GM10248 (cell line): ENCODE measurements around the gene ST3GAL6.

ENCODE experiments used
- CTCF ChIA-PET: fragments of 300-600 bp; sonication (Branson Sonifier 250); formaldehyde crosslinking; extraction: SDS; loops from one replicate; lab custom pipeline; 2021; ENCODE audit warnings: antibody characterized with exemption; lab: Yijun Ruan, JAX
- POLR2A ChIA-PET: fragments of 350-650 bp; sonication (Branson Sonifier 250); formaldehyde crosslinking; extraction: SDS; loops from one replicate; lab custom pipeline; 2020; ENCODE audit warnings: antibody characterized with exemption; lab: Yijun Ruan, JAX
- DNase-seq: peaks from one replicate; pipeline ENCODE4 v3.0.0; 2012; ENCODE audit errors: extremely low spot score
- CTCF ChIP-seq: IDR thresholded peaks from 2 replicates; pipeline ENCODE4 v1.5.1; 2012; ENCODE audit warnings: mild to moderate bottlenecking, low read depth; ENCODE audit errors: extremely low read depth, missing control alignments, control extremely low read depth

The ST3GAL6 gene

DNA sequence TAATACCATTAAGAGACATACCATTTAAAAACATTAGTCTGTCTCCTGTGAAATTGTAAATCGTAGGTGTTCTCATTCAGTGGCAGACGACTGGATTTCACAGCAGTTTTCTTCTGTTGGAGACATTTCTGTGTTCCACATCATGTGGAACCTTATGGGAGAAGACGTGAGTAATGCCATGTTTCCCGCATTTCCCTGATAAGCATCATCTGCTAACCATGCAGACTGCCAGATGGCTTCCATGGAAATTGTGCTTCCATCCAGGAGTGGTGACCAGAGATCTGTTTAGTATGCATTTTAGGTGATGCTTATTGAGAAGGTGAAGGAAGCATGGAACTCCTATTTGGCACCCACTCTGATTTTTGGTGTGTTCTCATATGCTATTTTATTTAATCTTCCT lies 28.4 kb upstream of the ST3GAL6 start:
- CTCF ChIA-PET = interaction anchor here (1.0 to 4.8 kb wide), 6 partner anchors 8 to 137 kb away, joined by 3 to 25 read pairs (median 5); no protein-coding TSS in a partner anchor
- no peak for DNase-seq
- POLR2A ChIA-PET = no interaction called here
- TF ChIP-seq CTCF = no peak

- no peak for TF ChIP-seq CTCF
- DNase-seq = no peak
- CTCF ChIA-PET = interaction anchor here (0.9 to 4.8 kb wide), 9 partner anchors 8 to 401 kb away, joined by 3 to 25 read pairs (median 4); no protein-coding TSS in a partner anchor
- POLR2A ChIA-PET = no interaction called here
Observed at GRCh38 chr3:98735296-98735695, 27.8 kb upstream of the ST3GAL6 start.

DNA sequence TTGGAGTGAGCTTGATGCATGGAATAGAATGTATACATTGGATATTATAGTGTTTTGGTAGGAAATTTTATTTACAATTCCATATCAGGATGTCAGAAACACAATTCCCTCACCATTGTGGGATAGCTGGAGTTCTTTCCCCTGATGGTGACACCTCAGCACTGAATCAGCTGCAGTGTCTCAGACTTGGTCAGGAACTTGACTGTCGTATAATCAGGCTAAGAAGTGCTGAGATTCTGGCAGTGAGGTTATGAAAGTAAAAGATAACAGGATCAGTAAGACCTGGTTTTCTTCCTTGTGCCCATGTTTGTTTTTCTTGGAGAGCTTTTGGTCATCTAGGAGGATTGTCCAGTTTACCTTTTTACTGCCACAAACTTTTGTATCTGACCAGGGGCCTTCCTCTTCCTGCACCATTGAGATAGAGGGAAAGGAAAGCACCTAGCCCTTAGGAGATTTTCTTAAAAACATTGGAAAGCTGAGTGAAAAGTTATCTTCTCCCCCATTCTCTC lies 27.3 kb upstream of the ST3GAL6 start:
- no peak for DNase-seq
- ChIA-PET CTCF (interaction anchor here (0.9 to 4.8 kb wide), 10 partner anchors 9 to 402 kb away, joined by 3 to 25 read pairs (median 4); no protein-coding TSS in a partner anchor), POLR2A (no interaction called here)
- no peak for TF ChIP-seq CTCF

- no peak for TF ChIP-seq CTCF
- no peak for DNase-seq
- ChIA-PET CTCF (interaction anchor here (0.7 to 2.6 kb wide), 4 partner anchors 10 to 135 kb away, joined by 3 to 6 read pairs (median 4); no protein-coding TSS in a partner anchor), POLR2A (no interaction called here)
Observed at GRCh38 chr3:98737301-98737700, 25.8 kb upstream of the ST3GAL6 start.

DNA sequence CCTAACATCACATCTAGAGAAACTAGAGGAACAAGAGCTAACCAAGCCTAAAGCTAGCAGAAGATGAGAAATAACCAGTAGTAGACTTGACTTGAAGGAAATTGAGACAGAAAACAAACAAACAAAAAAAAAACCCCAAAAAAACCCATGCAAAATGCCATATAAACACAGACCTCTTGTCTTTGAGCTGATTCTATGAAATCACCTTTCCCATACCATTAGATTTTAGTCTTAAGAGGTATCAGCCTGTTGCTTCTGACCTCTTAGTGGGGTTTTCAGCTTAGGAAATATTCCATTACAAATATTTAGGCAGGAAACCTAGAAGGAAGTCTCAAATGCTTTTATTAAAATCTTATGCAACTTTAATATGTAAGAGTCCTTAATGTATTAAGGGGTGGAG lies 23.9 kb upstream of the ST3GAL6 start:
- POLR2A ChIA-PET = interaction anchor here (0.5 kb wide), 1 partner anchor 39 kb away, joined by 3 read pairs; no protein-coding TSS in a partner anchor
- CTCF ChIA-PET = interaction anchor here (1.1 to 2.6 kb wide), 8 partner anchors 9 to 137 kb away, joined by 3 to 14 read pairs (median 6); no protein-coding TSS in a partner anchor
- DNase-seq = no peak
- TF ChIP-seq CTCF = no peak

- no peak for DNase-seq
- ChIA-PET POLR2A (no interaction called here), CTCF (interaction anchor here (1.3 to 2.6 kb wide), 7 partner anchors 8 to 138 kb away, joined by 3 to 14 read pairs (median 6); no protein-coding TSS in a partner anchor)
- no peak for TF ChIP-seq CTCF
Observed at GRCh38 chr3:98740324-98740723, 22.8 kb upstream of the ST3GAL6 start.
